Urothelium cell line (cell line): ENCODE data around the gene KCTD10.
A peak's percentile ranks its signal among the peaks of the same experiment; 100 is the strongest.

Source experiments
- DNase-seq: peaks from one replicate; pipeline ENCODE4 v3.0.0; 2011; ENCODE audit warnings: low spot score, mixed read lengths
- FAIRE-seq: peaks from 2 replicates; lab custom pipeline; 2011; peaks lifted over from hg19 to GRCh38; lab: Jason Lieb, UNC

Gene KCTD10, protein sequence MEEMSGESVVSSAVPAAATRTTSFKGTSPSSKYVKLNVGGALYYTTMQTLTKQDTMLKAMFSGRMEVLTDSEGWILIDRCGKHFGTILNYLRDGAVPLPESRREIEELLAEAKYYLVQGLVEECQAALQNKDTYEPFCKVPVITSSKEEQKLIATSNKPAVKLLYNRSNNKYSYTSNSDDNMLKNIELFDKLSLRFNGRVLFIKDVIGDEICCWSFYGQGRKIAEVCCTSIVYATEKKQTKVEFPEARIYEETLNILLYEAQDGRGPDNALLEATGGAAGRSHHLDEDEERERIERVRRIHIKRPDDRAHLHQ

GRCh38 chr12:109477185-109477962 is at the start of gene KCTD10, which contains the start of gene UBE3B:
KCTD10 (minus strand) TSS chr12:109477300; CDS start chr12:109477262, 38 bp downstream.
UBE3B (plus strand) TSS chr12:109477634; CDS start chr12:109483552, 5,918 bp downstream.
- DNase-seq: peak; percentile 89
- FAIRE-seq: no peak

DNA sequence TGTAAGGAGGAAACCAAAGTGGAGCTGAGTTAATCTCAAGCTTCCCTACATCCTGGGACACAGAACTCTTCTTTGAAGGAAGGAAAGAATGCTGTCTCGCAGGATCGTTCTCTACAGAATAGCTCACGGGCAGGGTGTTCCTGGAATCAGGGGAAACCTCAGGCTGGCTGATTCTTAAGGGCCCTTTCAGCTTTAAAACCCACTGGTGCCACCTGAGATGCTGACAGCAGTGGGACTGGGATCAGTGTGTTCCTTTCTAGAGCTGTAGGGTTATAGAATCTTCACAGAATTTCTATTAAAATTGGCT is 48.1 kb upstream of the KCTD10 start:
- no peak for DNase-seq
- FAIRE-seq: no peak

GRCh38 chr12:109524466-109525278 is 47.6 kb upstream of the KCTD10 start:
- DNase-seq: no peak
- FAIRE-seq: no peak

- FAIRE-seq (no peak), DNase-seq (no peak)
Measured at GRCh38 chr12:109523504-109523903, 46.4 kb upstream of the KCTD10 start.

DNA sequence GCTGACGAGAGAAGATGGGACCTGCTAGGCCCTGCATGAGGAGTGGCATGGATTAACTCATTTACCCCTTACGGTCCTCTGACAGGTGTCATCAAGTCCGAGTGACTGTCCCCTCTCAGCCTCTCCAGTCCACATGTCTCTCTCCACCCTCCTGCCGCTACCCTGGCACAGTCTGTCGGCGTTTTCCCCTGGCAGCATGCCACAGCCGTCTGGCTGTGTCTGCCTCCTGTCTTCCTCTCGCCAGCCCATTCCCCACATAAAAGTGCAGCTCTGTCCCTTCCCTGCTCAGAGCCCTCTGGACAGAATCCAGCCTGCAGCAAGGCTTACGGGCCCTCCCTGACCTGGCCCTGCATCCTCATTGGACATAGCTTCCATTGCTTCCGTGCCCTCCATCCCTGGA is 46.0 kb upstream of the KCTD10 start:
- FAIRE-seq: no peak
- DNase-seq: no peak

DNA sequence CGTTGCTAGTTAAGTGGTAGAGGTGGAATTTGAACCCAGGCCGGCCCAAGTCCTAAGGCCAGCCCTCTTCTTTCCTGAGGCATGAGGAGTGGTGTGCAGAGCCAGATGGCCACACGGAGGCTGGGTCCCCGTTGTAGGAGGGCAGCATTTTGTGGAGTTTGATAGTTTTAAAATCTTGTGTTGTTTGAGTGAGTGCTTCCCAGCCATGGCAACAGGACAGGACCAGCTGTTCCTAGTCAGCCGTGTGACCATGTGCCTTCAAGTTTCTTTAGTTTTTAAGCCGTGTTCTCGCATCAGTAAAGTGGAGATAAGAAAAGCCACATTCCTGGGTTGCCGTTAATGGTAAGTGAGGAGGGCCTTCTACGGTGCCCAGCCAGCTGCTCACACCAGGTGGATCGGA is 44.7 kb upstream of the KCTD10 start:
- DNase-seq (no peak), FAIRE-seq (no peak)

DNA sequence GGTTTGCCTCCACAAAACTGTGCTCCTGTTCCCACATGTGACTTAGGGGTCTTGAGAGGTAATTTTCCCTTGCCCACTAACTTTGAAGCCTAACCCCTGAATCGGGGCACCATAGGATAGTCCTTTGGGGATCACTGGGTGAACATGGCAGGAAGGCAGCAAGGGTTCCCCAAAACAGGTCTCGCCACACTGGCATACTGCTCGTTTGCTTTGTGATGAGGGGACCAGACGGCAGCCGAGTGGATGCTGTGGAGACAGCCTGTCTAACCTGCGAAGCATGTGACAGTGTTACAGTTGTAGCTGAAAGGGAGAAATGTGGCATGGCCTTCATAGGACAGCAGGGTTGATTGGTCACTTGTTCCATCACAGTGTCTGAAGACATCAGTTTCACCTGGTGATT is 42.7 kb upstream of the KCTD10 start:
- DNase-seq (no peak), FAIRE-seq (no peak)

GRCh38 chr12:109518820-109519665 is 41.9 kb upstream of the KCTD10 start:
- FAIRE-seq: no peak

DNA sequence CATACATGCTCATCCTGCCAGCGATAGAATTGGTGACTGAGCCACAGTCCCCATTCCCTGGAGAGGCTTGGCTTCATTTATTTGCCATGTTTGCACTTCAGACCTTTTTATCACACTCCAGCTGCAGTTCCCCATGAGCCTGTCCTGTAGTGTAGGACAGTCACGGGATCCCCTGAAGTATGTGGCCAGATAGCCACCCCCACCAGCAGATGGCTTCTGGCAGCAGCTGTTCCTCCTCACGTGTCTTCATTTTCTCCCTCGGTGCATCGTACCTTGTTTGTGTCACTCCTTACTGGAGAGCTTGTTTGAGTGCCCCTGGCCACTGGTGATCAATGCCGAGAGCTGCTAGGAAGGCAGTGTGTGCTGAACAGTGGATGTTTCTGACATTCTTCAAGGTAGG is 40.5 kb upstream of the KCTD10 start:
- DNase-seq (no peak), FAIRE-seq (no peak)

More at GRCh38 chr12:109518820-109519665, 41.9 kb upstream of the KCTD10 start:
- peak; percentile 48 for DNase-seq

DNA sequence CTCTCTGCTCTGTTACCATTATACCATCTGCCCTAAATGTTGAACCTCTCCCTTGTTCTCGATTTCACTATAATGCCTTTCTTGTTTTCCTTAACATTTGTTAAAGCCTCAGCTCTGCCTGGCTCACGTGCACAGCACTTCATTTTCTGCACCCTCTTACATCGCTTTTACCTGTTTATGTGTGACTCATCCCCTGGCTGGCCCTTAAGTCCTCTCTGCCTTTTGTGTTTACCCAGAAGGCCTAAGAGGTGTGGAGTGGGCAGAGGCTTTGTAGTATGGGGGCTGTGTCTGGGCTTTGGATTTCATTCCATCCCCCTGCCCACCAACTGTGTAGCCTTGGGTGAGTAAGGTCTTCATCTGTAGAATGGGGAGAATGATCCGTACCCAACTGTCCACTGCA is 36.9 kb upstream of the KCTD10 start:
- no peak for FAIRE-seq
- no peak for DNase-seq

DNA sequence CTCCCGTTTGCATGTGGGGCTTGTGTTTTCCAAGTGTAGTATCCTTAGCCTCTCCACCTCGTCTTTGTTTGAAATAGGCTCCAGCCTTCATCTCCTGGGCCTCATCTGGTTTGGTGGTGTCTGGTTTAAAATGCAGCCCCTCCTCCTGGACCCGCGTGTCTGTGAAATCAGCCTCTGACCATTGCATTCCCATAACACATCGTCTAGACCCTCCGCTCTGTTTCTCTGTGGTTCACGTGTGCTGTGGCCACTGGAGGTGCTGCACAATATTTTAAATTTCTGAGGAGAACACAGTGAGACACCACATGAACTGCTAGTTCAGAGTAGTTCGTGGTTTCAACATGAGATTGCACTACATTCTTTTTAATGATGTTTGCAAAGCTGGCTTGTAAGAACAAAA is 36.0 kb upstream of the KCTD10 start:
- FAIRE-seq (no peak), DNase-seq (no peak)

DNA sequence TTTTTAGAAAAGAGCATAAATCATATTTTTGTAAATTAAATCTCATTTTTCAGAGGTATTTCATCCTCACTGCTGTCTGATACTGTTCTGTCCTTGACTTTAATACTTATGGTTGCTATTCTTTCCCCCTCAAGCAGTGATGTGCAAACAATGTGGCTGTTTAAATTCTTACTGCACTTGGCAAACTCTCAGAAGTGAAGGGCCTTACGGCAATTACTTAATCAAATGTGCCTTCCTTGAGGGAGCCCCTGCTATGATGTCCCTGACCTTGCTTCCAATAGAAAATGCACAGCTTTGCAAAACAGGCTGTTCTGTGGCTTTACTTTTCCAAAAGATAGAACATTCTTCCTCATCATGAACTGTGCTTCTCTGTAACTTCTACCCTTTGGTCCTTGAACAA is 35.5 kb upstream of the KCTD10 start:
- DNase-seq (no peak), FAIRE-seq (no peak)

- FAIRE-seq: no peak
- DNase-seq: no peak
Measured at GRCh38 chr12:109510196-109510595, 33.1 kb upstream of the KCTD10 start.

- no peak for DNase-seq
- no peak for FAIRE-seq
Measured at GRCh38 chr12:109504068-109504467, 27.0 kb upstream of the KCTD10 start.

DNA sequence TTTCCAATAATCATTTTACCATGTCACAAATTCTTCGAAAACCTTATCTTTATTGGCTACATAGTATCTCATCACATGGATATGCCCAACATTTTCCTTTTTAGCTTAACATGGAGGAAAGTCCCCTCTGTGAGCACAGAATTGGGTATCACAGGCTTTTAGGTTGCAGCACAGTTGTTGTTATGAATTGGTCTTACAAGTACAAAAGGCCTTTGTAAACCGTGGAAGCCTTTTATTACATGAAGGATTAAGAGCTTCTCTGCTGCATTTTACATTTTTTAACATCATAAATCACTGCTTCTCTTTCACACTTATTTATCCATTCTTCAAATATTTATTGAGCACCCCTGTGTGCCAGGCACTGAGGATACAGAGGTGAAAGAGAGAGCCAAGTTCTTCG is 26.5 kb upstream of the KCTD10 start:
- FAIRE-seq (no peak), DNase-seq (no peak)

DNA sequence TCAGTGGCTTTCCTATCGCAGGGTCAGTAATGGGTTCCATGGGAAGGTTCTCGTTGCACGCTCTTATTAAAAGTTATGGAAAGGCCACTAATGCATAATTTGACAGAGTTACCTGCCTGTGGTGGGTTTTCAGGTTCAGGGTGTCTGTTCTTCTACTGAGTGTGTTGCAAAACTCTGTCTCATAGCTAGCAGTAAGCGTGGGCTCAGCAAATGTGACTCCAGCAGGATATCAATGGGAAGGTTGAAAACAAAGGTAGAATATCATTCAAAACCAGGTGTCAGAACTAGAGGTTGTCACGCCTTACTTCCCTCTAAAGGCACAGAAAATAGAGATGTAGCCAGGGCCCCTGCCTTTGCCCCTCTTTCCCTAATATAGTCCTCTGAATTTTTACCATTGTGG is 25.2 kb upstream of the KCTD10 start:
- FAIRE-seq: no peak
- no peak for DNase-seq

DNA sequence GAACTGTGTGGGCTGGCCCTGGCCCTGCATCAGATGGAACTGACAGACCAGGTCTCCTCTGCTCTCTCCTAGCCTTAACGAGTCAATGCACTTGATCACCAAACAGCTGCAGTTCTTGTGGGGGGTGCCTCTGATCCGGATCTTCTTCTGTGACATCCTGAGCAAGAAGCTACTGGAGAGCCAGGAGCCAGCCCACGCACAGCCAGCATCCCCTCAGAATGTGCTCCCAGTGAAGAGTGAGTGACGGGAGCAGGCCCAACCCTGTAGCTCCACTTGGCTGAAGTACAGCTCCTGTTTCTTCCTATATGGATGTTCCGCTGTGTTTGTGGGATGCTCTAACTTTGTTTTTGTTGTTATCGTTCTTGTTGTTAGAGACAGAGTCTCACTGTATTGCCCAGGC is 24.2 kb upstream of the KCTD10 start:
- no peak for DNase-seq
- no peak for FAIRE-seq

GRCh38 chr12:109500406-109501185 is 23.5 kb upstream of the KCTD10 start:
- DNase-seq (no peak), FAIRE-seq (no peak)

DNA sequence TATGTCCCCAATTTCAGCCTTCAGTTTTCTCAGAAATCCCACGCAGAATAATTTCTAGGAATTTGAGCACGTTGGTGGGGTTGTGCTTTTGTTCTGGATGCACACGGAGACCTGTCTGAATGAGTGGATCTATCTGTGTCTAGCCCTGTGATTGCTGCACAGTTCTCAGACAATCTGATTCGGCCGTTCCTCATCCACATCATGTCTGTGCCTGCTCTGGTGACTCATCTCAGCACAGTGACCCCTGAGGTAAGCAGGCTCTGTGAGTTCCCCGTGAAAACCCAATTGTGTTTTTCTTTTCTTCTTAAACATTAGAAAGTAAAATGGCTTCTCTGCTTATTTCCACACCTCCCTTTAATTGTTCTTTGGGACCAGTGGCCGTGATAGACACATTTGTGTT is 20.6 kb upstream of the KCTD10 start:
- DNase-seq (no peak), FAIRE-seq (no peak)

DNA sequence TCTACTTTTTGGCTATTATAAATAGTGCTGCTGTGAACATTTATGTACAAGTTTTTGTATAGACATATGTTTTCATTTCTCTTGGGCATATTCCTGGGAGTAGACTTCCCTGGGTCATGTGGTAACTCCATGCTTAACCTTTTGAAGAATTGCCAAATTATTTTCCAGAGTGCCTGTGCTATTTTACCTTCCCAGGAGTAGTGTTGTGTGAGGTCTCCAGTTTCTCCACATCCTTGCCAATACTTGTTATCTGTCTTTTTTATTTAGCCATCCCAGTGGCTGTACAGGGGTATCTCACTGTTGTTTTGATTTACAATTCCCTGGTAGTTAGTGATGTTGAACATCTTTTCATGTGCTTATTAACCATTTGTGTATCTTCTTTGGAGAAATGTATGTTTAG is 19.2 kb upstream of the KCTD10 start:
- DNase-seq (no peak), FAIRE-seq (no peak)
